ENCODE measurements around the gene RIC3.

DNA sequence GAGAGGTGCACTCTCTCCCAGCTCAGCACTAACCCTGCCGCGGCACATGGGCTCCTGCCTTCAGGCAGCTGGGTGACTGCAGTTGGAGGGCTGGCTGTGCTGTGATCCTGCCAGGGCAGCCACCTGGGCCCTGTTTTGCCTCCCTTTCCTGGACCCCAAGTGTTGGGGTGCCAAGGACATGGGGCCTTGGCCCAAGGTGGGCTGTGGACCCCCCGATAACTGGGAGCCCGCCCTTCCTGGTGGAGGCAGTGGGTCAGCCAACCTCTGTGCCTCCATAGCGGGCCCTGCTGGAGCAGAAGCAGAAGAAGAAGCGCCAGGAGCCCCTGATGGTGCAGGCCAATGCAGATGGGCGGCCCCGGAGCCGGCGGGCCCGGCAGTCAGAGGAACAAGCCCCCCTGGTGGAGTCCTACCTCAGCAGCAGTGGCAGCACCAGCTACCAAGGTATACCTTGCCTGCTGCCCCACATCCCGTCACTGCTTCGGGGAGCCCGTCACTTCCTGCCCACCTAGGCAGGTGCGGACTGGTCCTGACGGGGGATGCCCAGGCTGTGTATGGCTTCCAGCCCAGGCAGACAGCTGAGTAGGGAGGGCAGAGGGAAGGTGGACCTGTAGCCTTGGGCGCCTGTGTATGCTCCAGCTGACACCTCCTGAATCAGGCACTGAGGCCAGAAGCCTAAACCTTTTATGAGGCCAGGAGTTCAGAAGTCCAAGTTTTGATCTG lies 78.9 kb downstream of the RIC3 start:
- TF ChIP-seq, protein P1, sequence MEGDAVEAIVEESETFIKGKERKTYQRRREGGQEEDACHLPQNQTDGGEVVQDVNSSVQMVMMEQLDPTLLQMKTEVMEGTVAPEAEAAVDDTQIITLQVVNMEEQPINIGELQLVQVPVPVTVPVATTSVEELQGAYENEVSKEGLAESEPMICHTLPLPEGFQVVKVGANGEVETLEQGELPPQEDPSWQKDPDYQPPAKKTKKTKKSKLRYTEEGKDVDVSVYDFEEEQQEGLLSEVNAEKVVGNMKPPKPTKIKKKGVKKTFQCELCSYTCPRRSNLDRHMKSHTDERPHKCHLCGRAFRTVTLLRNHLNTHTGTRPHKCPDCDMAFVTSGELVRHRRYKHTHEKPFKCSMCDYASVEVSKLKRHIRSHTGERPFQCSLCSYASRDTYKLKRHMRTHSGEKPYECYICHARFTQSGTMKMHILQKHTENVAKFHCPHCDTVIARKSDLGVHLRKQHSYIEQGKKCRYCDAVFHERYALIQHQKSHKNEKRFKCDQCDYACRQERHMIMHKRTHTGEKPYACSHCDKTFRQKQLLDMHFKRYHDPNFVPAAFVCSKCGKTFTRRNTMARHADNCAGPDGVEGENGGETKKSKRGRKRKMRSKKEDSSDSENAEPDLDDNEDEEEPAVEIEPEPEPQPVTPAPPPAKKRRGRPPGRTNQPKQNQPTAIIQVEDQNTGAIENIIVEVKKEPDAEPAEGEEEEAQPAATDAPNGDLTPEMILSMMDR (IDR thresholded peaks at IDR 0.05; ENCODE audit: low read length): no peak
- TF ChIP-seq EZH2 (IDR thresholded peaks at IDR 0.05; ENCODE audit: borderline replicate concordance, low read length): no peak

All from OCI-LY1 (cell line).